GM23338 (cell line): Measurements from ENCODE around the gene EPB41L4A.

ENCODE experiments used
- CREB1 ChIP-seq: fragments of 250-450 bp; sonication (Bioruptor Pico); IDR thresholded peaks from 2 replicates; pipeline ENCODE4 v1.5.0; 2020; ENCODE audit warnings: low read depth, mild to moderate bottlenecking, moderate library complexity
- CTCF ChIP-seq, 2 experiments: fragments of 200-600 bp in 1 of 2; sonication (generic) in 1 of 2; conservative IDR thresholded peaks; 2 replicates each; pipeline versions ENCODE4 v1.5.1 to v1.6.1; 2016 to 2017; ENCODE audit warnings: antibody characterized with exemption in 2 of 2, low read depth in 2 of 2, mild to moderate bottlenecking in 2 of 2, moderate library complexity in 1 of 2

- TF ChIP-seq CTCF (conservative IDR thresholded peaks at IDR 0.05; ENCODE audit: low read depth in 2 of 2) = no peak
- no peak for TF ChIP-seq CREB1 (CRISPR knock-in tag)
Measured at GRCh38 chr5:112113565-112113964, 305.5 kb downstream of the EPB41L4A start.
